Measurements from ENCODE around the gene SCUBE1.

DNA sequence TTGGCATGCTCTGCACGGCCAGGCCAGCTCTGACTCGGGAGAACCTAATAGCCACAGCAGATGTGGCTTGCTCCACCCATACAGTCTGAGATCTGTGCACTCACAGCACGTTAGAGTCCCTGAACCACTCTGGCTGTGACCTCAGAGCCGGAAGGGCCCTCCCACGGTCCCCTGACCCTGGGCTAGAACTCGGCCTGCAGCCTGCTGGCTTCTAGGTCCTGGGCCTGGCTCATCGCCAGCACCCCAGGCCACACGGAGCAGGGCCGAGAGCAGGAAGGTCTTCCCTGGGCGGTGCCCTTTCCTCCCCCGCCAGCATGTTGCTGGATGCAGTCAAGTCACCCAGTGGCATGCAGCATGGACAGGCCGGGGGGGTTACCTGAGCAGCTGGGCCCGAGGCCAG lies 120.9 kb downstream of the SCUBE1 start:
- TF ChIP-seq HDAC6 (IDR thresholded peaks at IDR 0.05; ENCODE audit: low read depth, low read length) (no peak), TCF12 (IDR thresholded peaks at IDR 0.05; ENCODE audit: low read depth, low read length) (no peak), RAD21 (IDR thresholded peaks at IDR 0.05 in 1 of 2, conservative IDR thresholded peaks at IDR 0.05 in 1 of 2; ENCODE audit: low read depth in 2 of 2, low read length in 2 of 2) (no peak), YY1 (IDR thresholded peaks at IDR 0.05; ENCODE audit: low read depth, low read length) (no peak), KDM1A (IDR thresholded peaks at IDR 0.05; ENCODE audit: borderline replicate concordance, low read length) (no peak), POLR2A (IDR thresholded peaks at IDR 0.05; ENCODE audit: control extremely low read depth in 1 of 2, low read depth in 2 of 2, low read length in 2 of 2) (no peak)
- TF ChIP-seq, protein P1, sequence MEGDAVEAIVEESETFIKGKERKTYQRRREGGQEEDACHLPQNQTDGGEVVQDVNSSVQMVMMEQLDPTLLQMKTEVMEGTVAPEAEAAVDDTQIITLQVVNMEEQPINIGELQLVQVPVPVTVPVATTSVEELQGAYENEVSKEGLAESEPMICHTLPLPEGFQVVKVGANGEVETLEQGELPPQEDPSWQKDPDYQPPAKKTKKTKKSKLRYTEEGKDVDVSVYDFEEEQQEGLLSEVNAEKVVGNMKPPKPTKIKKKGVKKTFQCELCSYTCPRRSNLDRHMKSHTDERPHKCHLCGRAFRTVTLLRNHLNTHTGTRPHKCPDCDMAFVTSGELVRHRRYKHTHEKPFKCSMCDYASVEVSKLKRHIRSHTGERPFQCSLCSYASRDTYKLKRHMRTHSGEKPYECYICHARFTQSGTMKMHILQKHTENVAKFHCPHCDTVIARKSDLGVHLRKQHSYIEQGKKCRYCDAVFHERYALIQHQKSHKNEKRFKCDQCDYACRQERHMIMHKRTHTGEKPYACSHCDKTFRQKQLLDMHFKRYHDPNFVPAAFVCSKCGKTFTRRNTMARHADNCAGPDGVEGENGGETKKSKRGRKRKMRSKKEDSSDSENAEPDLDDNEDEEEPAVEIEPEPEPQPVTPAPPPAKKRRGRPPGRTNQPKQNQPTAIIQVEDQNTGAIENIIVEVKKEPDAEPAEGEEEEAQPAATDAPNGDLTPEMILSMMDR (IDR thresholded peaks at IDR 0.05; ENCODE audit: control extremely low read depth in 1 of 3, insufficient read depth in 1 of 3, low read depth in 1 of 3, low read length in 3 of 3): no peak
